Panc1 (cell line): ENCODE measurements around the gene TMEM106C. TPM values are rescaled to one million over a fixed set of nuclear protein-coding genes. Genes with fewer than 3 reads are reported as not detected.

Source experiments
- ATAC-seq: fragments of 200-7000 bp; cut with Tn5 transposase; 2 replicates; pipeline ENCODE4 v1.9.1; 2020; ENCODE audit warnings: mild to moderate bottlenecking, moderate library complexity
- BruUV-seq: library from RNA; stranded (reverse); fragments of 400-500 nt; replicated peaks from 2 replicates; lab custom pipeline; 2021; lab: Mats Ljungman, UMichigan
- CTCF ChIA-PET: fragments of 300-600 bp; sonication (Branson Sonifier 250); formaldehyde crosslinking; loops from one replicate; lab custom pipeline; 2022; ENCODE audit warnings: antibody characterized with exemption; lab: Charles Lee
- POLR2A ChIA-PET: fragments of 300-600 bp; sonication (Branson Sonifier 250); formaldehyde crosslinking; loops from one replicate; lab custom pipeline; 2022; ENCODE audit warnings: antibody characterized with exemption; lab: Charles Lee
- DNase-seq: peaks from one replicate; pipeline ENCODE4 v3.0.0-alpha.2; 2010; ENCODE audit warnings: low read depth, low spot score
- H3K27ac ChIP-seq: 2 replicates; pipeline ENCODE4 v1.5.1; 2011; ENCODE audit warnings: mild to moderate bottlenecking, low read length, inconsistent platforms
- H3K27me3 ChIP-seq: fragments of 200-500 bp; sonication (Bioruptor generic); 2 replicates; pipeline ENCODE4 v1.6.0; 2014; ENCODE audit warnings: low read length, inconsistent platforms; ENCODE audit not compliant: control insufficient read depth, insufficient read depth
- H3K36me3 ChIP-seq: fragments of 200-500 bp; sonication (Bioruptor generic); 2 replicates; pipeline ENCODE4 v1.5.1; 2014; ENCODE audit warnings: inconsistent platforms, mild to moderate bottlenecking, low read length, moderate library complexity; ENCODE audit not compliant: control insufficient read depth, insufficient read depth
- H3K4me1 ChIP-seq: 2 replicates; pipeline ENCODE4 v1.5.1; 2011; ENCODE audit warnings: inconsistent platforms, mild to moderate bottlenecking, low read length, moderate library complexity; ENCODE audit not compliant: control insufficient read depth, insufficient read depth
- H3K4me3 ChIP-seq, 2 experiments: 2 replicates each; pipeline ENCODE4 v1.5.1; 2011 to 2012; ENCODE audit warnings: low read depth in 2 of 2, low read length in 2 of 2, mild to moderate bottlenecking in 2 of 2, inconsistent platforms in 1 of 2, moderate library complexity in 1 of 2
- H3K9me3 ChIP-seq: fragments of 200-500 bp; sonication (Bioruptor generic); 2 replicates; pipeline ENCODE4 v1.5.1; 2014; ENCODE audit warnings: low read depth, mild to moderate bottlenecking, inconsistent platforms, low read length, moderate library complexity; ENCODE audit not compliant: control insufficient read depth, insufficient read depth
- CTCF ChIP-seq: fragments of 450-650 bp; IDR thresholded peaks from 2 replicates; pipeline ENCODE4 v1.5.1; 2017; ENCODE audit warnings: mild to moderate bottlenecking
- POLR2AphosphoS5 ChIP-seq: IDR thresholded peaks from 2 replicates; pipeline ENCODE4 v1.6.1; 2012; ENCODE audit warnings: mild to moderate bottlenecking, low read depth, low read length, moderate library complexity
- REST ChIP-seq, 2 experiments: IDR thresholded peaks; 2 replicates each; pipeline ENCODE4 v1.6.1; 2011 to 2012; ENCODE audit warnings: low read depth in 2 of 2, control low read depth in 1 of 2, low read length in 1 of 2, mild to moderate bottlenecking in 1 of 2, moderate library complexity in 1 of 2; ENCODE audit not compliant: insufficient read depth in 1 of 2
- SIN3A ChIP-seq: IDR thresholded peaks from 2 replicates; pipeline ENCODE4 v1.6.1; 2012; ENCODE audit warnings: low read depth, mild to moderate bottlenecking, low read length, moderate library complexity, borderline replicate concordance; ENCODE audit not compliant: insufficient read depth
- TCF7L2 ChIP-seq: IDR thresholded peaks from 2 replicates; pipeline ENCODE4 v1.6.1; 2011; ENCODE audit warnings: mild to moderate bottlenecking, low read depth, low read length, inconsistent platforms
- in situ Hi-C: cut with HindIII; loops from 2 replicates; pipeline ENCODE4 v1.10.0; 2016; ENCODE audit warnings: low sequenced_read_pairs, low pct_unique_long_range_greater_than_20kb
- intact Hi-C: fragments of 100-400 bp; cut with micrococcal nuclease; formaldehyde crosslinking; loops from one replicate; pipeline ENCODE4 v1.10.0; 2022; ENCODE audit not compliant: unreplicated experiment
- total RNA-seq: library from RNA; stranded (reverse); gene quantifications from one replicate; pipeline ENCODE4 v1.2.1, GENCODE V29; 2021; ENCODE audit not compliant: unreplicated experiment

The TMEM106C gene
- total RNA-seq, 1 experiment from 2014 or later, result 93.7 TPM

GRCh38 chr12:47940773-47941474 lies 22.5 kb upstream of the TMEM106C start:
- no peak overlapping the region for H3K27ac ChIP-seq
- no peak for ATAC-seq
- in situ Hi-C loops (no loop called here), intact Hi-C loops (no loop called here)
- ChIA-PET CTCF (interaction anchor here (0.6 kb wide), 1 partner anchor 84 kb away, joined by 4 read pairs; no protein-coding TSS in a partner anchor), POLR2A (no interaction called here)
- peaks cover 3% of the 10 kb centered on the region; the same call in 1 of the 2 replicates for H3K27me3 ChIP-seq
- H3K4me3 ChIP-seq, result no peak overlapping the region
- no peaks in the 10 kb centered on the region for H3K36me3 ChIP-seq
- TF ChIP-seq SIN3A (no peak), CTCF (no peak), REST (IDR thresholded peaks at IDR 0.05; ENCODE audit: insufficient read depth in 1 of 2, low read depth in 2 of 2, low read length in 1 of 2) (no peak), TCF7L2 (no peak), POLR2AphosphoS5 (no peak)
- no peak for DNase-seq
- no TSS peak for BruUV-seq
- no peaks in the 10 kb centered on the region for H3K4me1 ChIP-seq
- no peaks in the 10 kb centered on the region for H3K9me3 ChIP-seq

- no peaks in the 10 kb centered on the region for H3K9me3 ChIP-seq
- H3K4me3 ChIP-seq, result no peak overlapping the region
- ATAC-seq (no peak), DNase-seq (no peak)
- in situ Hi-C loops, result no loop called here
- POLR2A ChIA-PET, result no interaction called here
- no TSS peak for BruUV-seq
- H3K27ac ChIP-seq, result no peak overlapping the region
- no peaks in the 10 kb centered on the region; the same call in 1 of the 2 replicates for H3K4me1 ChIP-seq
- CTCF ChIA-PET, result interaction anchor here (0.6 kb wide), 1 partner anchor 84 kb away, joined by 4 read pairs; no protein-coding TSS in a partner anchor
- H3K36me3 ChIP-seq, result no peaks in the 10 kb centered on the region
- intact Hi-C loops, result no loop called here
- peaks cover under 1% of the 10 kb centered on the region; the same call in 1 of the 2 replicates for H3K27me3 ChIP-seq
- TF ChIP-seq TCF7L2 (no peak), REST (IDR thresholded peaks at IDR 0.05; ENCODE audit: insufficient read depth in 1 of 2, low read depth in 2 of 2, low read length in 1 of 2) (no peak), CTCF (no peak), POLR2AphosphoS5 (no peak), SIN3A (no peak)
Observed at GRCh38 chr12:47941475-47941780, 22.0 kb upstream of the TMEM106C start.
